CD4-positive, alpha-beta T cell treated with Interleukin-21 for 1 hour (primary cell): Measurements from ENCODE around the gene IGF1R.
A peak's percentile ranks its signal among the peaks of the same experiment; 100 is the strongest.
"Not testable (repeated sequence)": the region's sequence is repeated elsewhere in the genome, so short reads cannot be mapped to it uniquely, and the experiment has no call there.

Experiments
- DNase-seq: peaks from one replicate; pipeline ENCODE4 v3.0.0-alpha.2; 2020

The IGF1R gene

DNA sequence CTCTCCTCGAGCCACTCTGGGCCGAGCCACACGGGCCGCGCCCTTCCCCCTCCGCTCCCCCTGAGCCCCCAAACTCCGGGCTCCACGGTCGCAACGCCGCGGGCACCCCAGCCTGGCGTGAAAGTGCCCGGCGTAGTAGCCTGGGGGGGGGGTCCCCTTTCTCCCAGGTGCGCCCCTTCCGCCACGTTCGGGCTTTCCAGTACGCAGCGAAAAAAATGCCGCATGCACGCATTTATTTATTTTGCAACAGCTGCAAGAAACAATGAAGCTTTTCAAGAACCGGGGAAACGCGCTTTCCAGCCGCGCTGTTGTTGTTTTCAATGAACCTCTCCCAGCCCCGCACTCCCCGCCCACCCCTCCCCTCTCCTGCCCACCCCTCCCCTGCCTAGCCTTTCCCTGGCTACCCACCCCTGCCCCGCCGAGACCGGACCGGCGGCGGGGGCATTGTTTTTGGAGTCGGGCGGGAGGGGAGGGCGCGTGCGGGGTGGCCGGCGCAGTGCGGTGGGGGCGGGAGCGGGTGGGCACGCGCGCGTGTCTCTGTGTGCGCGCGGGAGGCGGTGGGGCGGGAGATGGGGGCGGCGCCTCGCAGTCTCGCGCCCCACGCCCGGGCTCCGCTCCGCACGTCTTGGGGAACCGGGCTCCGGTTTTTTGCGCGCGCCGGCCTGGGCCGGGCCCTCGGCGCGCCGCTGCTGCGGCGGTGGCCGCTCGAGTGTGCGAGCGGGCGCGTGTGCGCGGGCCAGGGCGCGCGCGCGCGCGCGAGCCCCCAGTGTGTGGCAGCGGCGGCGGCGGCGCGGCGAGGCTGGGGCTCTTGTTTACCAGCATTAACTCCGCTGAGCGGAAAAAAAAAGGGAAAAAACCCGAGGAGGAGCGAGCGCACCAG, at the start of gene IGF1R:
Gene IGF1R, plus strand, starts transcription at position 766 of the 880 bp plus-strand sequence. CDS start 1,043 bp downstream, outside the sequence.
- peak; percentile 88 for DNase-seq

DNA sequence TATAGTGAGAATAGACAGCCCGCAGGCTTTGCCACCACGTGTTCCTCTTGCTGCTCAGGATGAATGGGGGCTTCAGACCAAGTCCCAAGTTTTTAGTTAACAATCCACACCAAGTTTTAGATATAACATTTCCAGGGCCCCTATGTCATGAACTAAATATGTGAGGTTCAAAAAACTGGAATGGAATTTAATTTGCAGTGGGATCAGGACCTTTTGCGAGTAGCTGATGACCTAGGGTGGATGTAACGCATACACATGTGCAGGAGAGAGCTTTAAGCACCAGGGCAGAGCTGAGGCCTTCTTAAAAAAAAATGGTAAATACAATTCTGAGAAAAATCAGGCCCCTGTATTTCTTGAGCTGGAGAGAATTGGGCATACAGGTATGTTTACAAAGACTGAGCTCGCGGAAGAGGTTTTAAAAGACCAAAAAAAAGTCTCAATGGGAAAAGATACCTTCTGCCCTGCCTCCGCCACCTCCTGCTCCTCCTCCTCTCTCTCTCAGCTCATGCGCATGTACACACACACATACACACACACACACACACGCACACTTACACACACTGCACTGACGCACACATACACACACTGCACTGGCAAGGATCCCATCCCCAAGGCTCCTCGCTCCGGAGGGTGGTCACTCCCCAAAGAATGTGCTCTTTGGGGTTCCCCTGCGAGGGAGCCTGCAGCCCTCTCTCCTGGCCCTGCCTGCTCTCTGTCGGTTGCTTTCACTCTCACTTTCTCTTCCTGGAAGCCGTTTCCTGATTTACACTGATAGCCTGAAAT, 48.2 kb upstream of the IGF1R start:
- peak; percentile 11 for DNase-seq

DNA sequence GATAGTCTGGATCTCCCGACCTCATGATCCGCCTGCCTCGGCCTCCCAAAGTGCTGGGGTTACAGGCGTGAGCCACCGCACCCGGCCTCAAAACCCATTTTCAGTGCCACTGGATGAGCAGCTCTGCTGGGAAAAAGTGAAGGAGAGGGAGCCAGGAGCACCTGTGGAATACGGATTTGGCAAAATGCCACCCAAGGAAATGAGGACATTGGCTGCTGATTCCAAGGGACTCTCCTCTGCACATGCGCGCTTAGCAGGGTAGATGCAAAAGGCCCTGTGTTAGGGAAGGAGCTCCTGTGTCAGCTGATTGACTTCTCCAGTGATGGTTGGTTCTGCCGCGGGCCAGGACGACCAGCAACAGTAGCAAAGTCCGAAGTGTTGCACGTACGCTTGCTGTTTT, 43.4 kb upstream of the IGF1R start:
- no peak for DNase-seq

DNA sequence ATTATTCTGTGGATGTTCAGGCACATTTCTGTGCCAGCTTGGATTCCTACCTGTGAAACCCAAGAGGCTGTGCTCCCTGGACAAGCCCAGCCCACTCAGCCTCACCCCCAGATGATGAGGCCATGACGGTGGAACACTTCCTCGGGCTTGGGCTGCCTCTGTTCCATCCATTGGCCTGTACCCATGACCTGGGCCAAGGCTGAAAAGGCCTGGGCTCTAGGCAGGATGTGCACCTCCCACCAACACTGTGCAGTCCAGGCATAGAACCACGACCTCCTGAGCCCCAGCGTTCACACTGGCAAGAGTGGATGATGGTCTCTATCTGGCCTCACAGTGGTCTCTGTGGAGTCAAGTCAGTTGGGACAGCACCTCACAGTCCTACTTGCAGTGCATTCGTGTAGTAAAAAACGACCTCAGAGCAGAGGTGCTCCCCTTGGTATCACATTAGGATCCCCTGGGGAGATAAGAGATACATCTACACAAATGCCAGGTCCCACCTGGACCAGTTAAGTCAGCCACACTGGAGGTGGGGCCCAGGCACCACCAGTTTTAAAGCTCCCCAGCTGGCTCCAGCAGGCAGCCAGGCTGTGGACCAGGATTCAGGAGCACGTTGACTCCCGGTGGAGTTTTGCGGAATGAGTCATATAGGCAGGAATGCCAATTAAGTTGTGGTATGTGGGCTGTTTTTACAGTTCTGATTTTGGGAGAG, 39.0 kb upstream of the IGF1R start:
- no peak for DNase-seq

DNA sequence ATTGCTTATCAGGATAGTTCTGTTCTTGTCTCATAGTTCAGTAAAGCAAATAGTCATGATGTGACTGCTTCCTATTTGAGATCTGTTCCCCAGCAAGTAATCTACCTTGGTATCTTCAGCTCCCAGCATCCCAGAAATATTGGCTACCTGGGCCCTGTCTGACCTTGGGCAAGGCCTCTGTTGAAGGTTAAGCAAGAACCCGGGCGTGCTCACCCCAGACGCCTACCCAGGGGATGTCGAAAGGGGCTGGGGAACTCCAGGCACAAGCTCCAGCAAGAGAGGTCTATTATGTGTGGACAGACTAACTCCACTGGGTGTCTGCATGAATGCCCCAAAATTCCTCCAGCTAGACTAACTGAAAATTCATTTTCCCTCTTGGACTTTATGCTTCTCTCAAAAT, 37.3 kb upstream of the IGF1R start:
- no peak for DNase-seq

DNA sequence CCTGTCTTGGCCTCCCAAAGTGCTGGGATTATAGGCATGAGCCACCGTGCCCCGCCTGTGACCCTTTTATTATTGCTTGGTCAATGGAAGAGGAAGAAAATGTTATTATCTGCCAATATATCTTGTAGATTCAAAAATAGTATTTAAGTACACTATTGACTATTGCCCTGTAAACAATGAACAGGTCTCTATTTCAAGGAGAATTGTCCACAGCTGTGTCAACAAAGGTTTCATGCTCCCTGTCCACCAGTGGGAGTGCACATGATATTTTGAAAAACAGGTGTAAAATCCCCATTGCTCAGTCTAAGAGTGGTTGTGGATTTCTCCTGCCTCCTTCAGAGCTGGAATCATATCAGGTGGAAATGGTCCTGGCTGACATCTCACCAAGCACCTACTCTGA, 36.5 kb upstream of the IGF1R start:
- DNase-seq, result no peak

DNA sequence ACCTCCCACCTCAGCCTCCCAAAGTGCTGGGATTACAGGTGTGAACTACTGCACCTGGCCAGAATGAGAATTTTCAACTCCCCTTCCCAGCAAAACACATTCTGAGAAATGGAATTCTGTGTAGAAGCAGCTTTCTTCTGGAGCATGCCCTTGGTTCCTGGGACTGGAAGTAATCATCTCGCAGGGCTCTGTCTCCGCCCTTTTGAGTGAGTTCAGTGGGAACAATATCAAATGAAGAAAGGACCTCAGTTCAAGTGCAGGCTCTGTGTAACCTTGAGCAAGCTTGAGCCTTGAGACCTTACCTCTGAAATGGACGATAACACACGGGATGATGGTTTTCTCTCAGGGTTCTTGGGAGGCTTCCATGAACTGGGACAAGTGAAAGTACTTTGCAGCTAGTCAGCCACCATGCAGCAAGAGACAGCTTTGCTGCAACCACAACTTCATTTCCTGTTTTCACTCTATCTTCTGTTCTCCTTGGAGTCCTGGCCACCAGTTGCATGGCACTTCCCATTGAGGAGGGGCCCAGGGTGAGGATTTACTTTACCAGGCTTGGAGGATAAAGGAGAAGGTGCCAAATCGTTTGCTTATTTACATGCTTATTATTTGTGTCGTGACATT, 35.7 kb upstream of the IGF1R start:
- no peak for DNase-seq

DNA sequence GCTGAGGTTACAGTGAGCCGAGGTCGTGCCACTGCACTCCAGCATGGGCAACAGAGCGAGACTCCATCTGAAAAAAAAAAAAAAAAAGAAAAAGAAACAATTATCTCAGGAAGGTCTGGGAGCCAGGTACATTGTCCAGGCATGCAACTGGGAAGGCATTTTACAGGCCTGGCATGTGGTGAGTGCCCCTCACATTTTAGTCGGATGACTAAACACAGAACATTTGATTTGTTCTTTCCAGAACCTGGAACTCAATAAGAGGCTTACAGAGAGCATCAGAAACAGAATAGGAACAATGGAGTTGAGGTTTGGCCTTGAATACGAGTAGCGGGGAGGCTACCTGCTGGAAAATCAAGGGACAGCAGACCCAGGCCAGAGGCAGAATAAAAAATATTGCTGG, 33.7 kb upstream of the IGF1R start:
- no peak for DNase-seq

DNA sequence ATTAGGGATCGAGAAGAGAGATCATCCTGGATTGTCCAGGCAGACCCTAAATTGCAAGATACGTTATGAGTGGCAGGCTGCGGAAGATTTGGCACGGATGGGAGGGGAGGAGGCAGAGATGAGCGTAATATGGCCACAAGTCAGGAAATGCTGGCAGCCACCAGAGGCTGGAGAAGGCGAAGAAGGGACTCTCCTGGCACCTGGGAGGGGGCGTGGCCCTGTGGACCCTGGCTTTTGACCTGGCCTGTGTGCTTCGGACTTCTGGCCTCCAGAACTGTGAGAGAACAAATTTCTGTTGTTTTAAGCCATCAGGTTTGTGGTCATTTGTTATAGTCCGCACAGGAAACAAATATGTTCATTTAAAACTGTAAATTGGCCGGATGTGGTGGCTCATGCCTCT, 31.9 kb upstream of the IGF1R start:
- no peak for DNase-seq

DNA sequence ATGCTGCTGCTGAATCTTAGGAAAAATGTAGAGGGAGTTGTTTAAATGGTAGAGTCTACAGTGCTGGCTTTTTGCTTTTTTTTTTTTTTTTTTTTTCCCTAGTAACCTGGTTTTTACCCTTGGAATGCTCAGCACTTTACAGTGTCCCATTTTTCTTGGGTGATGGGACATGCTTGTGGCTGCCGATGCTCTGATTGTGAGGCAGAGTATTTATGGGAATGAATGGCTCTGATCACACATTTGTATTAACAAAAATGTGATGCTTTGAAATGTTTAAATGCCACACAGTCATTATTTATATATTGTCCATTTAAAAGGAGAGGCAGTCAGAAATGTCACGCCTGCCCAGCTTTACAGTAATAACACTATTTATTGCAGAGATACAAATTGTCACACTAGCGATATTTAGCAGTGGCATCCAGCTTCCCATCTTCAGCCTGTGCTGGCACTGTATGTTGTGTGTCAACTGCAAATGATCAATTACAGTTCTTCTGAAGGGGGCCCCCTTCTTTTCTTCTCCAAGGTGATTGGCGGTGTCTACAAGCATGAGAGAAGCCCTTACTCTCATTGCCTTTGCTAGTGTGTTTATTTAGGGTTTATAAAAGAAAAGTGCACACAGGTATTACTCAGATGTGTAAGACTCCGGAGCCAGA, 30.9 kb upstream of the IGF1R start:
- DNase-seq, result no peak

DNA sequence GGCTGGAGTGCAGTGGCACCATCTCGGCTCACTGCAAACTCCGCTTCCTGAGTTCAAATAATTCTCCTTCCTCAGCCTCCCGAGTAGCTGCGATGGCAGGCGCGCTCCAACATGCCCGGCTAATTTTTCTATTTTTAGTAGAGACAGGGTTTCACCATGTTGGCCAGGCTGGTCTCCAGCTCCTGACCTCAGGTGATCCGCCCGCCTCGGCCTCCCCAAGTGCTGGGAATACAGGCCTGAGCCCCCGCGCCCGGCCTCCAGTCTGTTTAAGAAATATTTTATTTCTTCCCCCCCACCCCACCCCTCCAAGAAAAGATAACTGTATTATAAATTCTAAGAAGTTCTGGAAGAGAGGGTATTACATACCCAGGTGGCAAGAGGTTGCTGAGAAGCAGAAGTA, 29.8 kb upstream of the IGF1R start:
- not testable (repeated sequence) for DNase-seq

DNA sequence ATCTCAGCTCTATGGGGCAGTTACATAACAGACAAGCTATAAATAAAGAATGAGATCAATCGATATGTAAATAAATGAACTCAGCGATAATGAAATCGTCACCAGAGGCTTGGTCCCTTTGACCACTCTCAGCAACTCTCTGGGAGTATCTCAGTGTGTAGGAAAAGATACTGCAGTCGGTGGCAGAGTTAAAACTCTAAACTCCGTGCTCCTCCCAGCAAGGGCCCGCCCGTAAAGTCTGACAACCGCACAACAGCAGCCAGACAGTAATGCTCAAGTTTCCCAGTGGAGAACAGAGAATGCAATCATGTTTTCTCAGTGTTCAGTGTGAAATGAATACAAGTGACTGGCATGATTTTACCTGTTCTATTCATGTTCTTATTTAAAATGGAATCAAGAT, 28.3 kb upstream of the IGF1R start:
- no peak for DNase-seq

DNA sequence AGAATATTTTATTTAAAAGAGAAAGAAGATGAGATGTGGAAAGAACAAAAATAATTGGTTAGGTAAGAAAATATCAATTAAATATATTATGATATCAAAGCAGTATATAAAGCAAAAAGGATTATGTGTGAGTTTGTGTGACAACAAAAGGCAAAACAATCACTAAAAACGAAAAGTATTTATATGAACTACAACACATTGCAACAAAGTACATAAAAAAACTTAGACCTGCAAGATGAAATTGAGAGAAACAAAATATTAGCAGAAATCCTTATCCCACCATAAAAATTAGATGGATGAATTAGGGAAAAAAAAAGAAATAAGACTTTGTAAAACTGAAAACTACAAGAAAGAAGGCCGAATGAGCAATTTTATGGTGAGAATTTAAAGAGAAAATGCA, 27.3 kb upstream of the IGF1R start:
- no peak for DNase-seq

DNA sequence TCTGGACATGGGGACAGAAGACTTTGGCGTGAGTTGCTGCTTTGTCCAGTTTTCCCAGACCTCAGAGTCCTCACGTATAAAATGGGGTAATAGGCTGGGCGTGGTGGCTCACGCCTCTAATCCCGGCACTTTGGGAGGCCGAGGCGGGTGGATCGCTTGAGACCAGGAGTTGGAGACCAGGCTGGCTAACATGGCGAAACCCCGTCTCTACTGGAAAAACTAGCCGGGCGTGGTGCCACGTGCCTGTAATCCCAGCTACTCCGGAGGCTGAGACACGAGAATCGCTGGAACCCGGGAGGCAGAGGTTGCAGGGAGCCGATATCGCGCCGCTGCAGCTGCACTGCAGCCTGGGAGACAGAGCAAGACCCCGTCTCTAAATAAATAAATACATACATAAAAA, 22.7 kb upstream of the IGF1R start:
- DNase-seq, result no peak

DNA sequence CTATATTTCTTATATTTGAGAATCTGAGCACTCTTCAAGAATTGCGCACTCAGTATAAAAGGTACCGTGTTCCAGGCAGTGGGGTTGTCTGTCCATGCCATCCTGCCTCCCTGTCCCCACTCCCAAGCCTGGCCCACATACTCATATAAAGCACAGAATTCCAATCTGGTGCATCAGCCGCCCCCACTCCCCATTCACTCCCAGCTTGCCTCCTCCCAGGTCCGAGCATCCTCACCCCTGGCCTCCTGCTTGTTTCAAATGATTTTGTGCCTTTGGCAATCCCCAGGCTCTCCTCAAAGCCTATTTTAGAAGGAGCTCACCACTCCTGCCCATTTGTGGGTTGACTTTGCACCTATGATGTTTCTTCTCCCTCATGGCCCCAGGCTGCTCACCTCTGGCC, 22.2 kb upstream of the IGF1R start:
- no peak for DNase-seq

DNA sequence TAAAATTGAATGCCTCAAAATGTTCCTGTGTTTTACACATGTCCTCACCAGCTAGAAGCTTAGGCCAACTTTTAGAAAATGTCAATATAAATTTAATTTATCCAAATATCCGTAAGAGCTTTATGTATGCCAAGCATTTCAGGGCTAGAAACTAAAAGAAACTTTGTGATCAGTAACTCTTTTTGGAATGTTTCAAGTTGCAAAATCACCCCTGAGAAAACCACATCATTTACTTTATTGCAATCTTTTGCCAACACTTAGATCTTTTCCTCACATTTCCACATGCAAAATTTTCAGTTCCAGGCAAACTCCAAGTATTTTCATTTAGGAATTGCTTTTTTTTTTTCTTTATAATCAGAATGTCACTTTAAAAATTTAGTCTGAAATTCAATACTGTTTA, 20.1 kb upstream of the IGF1R start:
- DNase-seq, result no peak

DNA sequence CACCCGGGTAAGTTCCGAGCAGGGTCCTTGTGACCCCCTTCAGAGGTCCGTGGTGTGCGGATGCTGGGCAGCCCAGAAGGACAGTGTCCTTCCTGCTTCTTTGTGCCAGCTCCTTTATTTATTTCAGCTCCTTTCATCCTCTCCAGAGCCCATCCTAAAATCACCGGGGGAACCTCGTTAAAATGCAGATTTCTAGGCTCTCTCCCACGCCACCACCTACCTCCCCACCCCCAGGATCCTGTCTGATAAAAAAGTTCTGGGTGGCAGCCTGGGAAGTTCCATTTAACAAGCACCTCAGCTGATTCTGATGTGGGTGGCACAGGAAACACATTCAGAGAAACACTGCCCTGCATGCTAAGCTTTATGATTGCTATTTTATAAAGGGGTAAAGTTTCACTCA, 12.5 kb upstream of the IGF1R start:
- DNase-seq, result no peak

DNA sequence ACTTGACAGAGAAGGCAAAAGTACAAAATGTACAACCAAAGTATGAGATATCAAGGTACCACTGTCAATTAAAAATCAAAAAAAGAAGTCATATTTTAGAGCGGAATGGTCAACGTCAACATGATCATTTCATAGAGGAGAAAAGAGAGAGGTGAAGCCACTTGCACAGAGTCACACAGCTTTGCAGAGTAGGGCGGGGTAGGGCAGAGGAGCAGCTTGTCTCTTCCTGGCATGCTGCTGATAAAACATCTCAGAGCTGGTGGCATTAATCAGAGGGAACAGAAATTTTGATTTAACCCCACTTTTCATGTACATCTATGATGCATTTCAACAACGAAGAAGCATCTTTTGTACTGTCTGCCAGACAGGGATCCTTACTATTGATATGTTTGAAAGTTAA, 5.2 kb upstream of the IGF1R start:
- no peak for DNase-seq

DNA sequence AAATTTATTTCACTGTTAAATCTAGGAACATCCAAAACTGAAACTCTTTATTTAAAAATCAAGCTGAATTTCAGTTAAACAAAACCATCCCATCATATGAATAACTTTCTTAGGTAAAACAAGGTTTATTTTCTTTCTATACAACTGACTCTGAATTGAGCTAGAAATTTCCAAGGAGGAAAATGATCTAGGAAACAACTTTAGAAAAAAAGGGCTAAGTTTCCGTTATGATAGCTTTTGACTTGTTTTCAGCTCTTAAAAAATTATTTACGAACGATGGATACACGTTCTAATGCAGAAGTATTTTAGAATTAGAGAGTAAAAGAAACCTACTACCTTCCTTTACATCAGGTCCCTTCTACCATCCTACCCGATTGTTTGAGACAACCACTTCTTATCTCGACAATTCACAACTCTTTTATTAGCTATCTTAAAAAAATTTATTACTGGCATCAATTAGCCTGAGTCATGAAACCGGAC, 1.8 kb upstream of the IGF1R start:
- DNase-seq, result no peak

DNA sequence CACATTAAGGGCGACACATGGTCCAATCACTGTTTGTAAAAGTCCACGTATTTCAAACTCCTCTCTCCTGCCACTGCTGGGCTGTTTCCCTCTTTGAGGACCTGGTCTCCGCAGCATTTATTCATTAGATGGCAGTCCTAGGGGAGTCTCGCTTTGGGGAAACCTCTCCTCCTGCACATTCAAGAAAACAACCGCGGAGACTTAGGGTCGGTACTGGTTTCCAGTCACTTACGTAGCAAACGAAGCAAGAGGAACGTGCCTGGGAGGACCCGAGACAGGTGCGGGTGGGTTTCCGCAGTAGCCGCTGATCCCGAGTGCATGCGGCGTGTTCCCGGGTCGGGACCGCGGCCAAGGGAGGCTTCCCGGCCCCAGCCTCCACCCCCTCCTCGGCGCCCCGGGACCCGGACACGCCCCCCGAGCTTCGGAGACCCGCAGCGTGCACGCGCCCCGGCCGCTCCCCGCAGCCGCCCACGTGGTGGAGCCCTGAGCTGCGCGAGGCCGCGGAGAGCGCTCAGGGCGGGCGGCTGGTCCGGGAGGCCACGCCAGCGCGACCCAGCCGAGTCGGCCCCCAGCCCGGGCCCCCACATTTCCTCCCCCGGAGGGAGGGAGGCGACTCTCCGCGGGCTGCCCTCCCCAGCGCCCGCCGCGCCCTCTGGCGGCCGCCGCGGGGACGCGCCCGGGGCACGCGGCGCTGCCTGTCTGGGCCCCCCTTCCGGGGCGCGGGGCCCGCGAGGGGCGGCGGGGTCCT, 1.1 kb upstream of the IGF1R start:
- DNase-seq, result peak; percentile 53

DNA sequence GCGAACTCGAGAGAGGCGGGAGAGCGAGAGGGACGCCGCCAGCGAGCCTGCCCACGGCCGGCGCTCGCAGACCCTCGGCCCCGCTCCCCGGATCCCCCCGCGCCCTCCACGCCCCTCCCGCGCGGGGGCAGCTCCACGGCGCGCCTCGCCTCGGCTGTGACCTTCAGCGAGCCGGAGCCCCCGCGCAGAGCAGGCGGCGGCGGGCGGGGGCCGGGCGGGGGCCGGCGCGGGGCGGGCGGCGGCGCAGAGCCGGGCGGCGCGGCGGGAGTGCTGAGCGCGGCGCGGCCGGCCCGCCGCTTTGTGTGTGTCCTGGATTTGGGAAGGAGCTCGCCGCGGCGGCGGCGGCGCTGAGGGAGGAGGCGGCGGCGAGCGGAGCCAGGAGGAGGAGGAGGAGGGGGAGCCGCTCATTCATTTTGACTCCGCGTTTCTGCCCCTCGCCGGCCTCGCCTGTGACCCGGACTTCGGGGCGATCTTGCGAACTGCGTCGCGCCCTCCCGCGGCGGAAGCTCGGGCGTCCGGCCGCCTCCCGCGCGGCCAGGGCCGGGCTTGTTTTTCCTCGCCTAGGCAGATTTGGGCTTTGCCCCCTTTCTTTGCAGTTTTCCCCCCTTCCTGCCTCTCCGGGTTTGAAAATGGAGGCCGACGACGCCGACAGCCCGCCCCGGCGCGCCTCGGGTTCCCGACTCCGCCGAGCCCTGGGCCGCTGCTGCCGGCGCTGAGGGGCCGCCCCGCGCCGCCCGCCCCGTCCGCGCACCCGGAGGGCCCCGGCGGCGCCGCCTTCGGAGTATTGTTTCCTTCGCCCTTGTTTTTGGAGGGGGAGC, 524 bp downstream of the IGF1R start:
- peak; percentile 24 for DNase-seq
